Prostate gland (tissue), 2 donors: ENCODE measurements around the gene CD300A. TPM values are rescaled to one million over a fixed set of nuclear protein-coding genes. Genes with fewer than 3 reads are reported as not detected.

Experiments used
- DNase-seq: peaks from one replicate; pipeline ENCODE4 v3.0.0-alpha.2; 2019; ENCODE audit warnings: low spot score
- H3K27ac ChIP-seq, 2 donors: fragments of 200-600 bp; sonication (generic); 2 replicates each; pipeline ENCODE4 v1.5.1; 2017 to 2019
- H3K27me3 ChIP-seq: fragments of 200-600 bp; sonication (generic); replicated peaks from 2 replicates; pipeline ENCODE4 v1.5.1; 2019; ENCODE audit not compliant: insufficient read depth
- H3K36me3 ChIP-seq, 2 donors: fragments of 200-600 bp; sonication (generic); 1 replicate in 1 of 2; 2 replicates in 1 of 2; pipeline versions ENCODE4 v1.5.1 to v1.8.1; 2017 to 2019
- H3K4me1 ChIP-seq: fragments of 200-600 bp; sonication (generic); replicated peaks from 2 replicates; pipeline ENCODE4 v1.5.1; 2019
- H3K4me3 ChIP-seq, 2 donors: fragments of 200-600 bp; sonication (generic); 2 replicates each; pipeline ENCODE4 v1.5.1; 2017 to 2019
- H3K9me3 ChIP-seq: fragments of 200-600 bp; sonication (generic); 2 replicates; pipeline ENCODE4 v1.5.1; 2017
- POLR2A ChIP-seq: fragments of 450-650 bp; IDR thresholded peaks from one replicate; pipeline ENCODE4 v1.6.1; 2016; ENCODE audit warnings: antibody characterized with exemption, mild to moderate bottlenecking
- POLR2AphosphoS5 ChIP-seq: sonication (generic); formaldehyde crosslinking; IDR thresholded peaks from one replicate; pipeline ENCODE4 v1.6.1; 2017; ENCODE audit warnings: antibody characterized with exemption
- WGBS: methylation state at CpG from one replicate; pipeline ENCODE4 v1.1.5; 2018; 5-methylcytosine and 5-hydroxymethylcytosine counted together
- intact Hi-C: fragments of 100-400 bp; cut with DNase I; formaldehyde crosslinking; loops from one replicate; pipeline ENCODE4 v1.14.2; 2022
- total RNA-seq, 2 donors: library from RNA; depleted of rRNA; stranded (reverse); fragments of >200 nt; gene quantifications; one replicate each; pipeline ENCODE4 v1.1.0, GENCODE V29; 2016
- TF ChIP-seq, protein P1 (sequence below), 4 experiments: fragments of 200-600 bp in 2 of 4; fragments of 450-650 bp in 2 of 4; sonication (generic) in 2 of 4; IDR thresholded peaks; 1 replicate in 3 of 4; 2 replicates in 1 of 4; pipeline ENCODE4 v1.5.1; 2016 to 2019; ENCODE audit warnings: antibody characterized with exemption in 4 of 4, mild to moderate bottlenecking in 2 of 4, moderate library complexity in 2 of 4

CD300A gene
- total RNA-seq, 2 donors from 2014 or later: 2.1 to 4.1 TPM

DNA sequence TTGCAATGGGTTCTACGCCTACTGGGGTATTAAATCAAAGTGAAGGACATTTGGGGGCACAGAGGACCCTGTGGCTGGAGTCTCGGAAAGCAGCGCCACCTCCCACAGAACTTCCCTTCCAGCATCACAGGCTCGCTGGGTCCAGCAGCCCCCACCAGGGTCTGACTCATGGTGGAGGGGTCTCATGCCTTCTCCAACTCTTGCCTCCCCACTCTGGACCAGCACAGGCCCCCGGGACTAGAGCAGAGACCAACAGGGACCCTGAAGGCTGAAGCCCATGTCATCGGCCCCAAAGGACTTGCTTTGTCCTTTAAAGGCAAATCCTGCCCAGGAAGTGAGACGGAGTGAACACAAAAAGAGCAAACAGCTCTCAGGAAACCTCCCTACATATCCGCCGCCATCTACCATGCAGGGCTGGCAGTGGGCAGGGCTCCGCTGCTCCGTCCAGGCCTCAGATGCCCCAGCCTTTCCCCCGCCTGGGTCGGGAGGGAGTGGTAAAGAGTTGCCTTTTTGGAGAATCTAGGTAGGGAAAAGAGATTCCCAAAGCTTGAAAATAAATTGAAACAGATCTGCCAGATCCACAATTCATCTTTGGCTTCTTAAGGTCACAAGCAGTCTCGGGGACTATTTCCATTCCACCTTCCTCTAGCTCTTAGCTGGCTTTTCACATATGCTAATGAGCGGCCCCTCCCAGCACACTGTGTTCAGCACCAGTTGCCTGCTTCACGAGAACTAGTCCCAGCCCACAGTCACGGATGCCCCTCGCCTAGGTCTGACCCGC, 36.6 kb upstream of the CD300A start:
- intact Hi-C loops: no loop called here
- Histone ChIP-seq H3K27me3 (no peaks in the 10 kb centered on the region), H3K4me1 (peaks cover 13% of the 10 kb centered on the region), H3K9me3 (no peaks in the 10 kb centered on the region), H3K4me3 (peak overlapping the region; percentile 72 to 81), H3K36me3 (no peaks in the 10 kb centered on the region), H3K27ac (peak overlapping the region; percentile 95 to 98)
- TF ChIP-seq, protein P1, sequence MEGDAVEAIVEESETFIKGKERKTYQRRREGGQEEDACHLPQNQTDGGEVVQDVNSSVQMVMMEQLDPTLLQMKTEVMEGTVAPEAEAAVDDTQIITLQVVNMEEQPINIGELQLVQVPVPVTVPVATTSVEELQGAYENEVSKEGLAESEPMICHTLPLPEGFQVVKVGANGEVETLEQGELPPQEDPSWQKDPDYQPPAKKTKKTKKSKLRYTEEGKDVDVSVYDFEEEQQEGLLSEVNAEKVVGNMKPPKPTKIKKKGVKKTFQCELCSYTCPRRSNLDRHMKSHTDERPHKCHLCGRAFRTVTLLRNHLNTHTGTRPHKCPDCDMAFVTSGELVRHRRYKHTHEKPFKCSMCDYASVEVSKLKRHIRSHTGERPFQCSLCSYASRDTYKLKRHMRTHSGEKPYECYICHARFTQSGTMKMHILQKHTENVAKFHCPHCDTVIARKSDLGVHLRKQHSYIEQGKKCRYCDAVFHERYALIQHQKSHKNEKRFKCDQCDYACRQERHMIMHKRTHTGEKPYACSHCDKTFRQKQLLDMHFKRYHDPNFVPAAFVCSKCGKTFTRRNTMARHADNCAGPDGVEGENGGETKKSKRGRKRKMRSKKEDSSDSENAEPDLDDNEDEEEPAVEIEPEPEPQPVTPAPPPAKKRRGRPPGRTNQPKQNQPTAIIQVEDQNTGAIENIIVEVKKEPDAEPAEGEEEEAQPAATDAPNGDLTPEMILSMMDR (IDR thresholded peaks at IDR 0.05): no peak
- TF ChIP-seq POLR2A: peak; percentile 46
- DNase-seq: peak; percentile 76
- 49% methylated on average over 18 of the region's 19 CpGs for WGBS

DNA sequence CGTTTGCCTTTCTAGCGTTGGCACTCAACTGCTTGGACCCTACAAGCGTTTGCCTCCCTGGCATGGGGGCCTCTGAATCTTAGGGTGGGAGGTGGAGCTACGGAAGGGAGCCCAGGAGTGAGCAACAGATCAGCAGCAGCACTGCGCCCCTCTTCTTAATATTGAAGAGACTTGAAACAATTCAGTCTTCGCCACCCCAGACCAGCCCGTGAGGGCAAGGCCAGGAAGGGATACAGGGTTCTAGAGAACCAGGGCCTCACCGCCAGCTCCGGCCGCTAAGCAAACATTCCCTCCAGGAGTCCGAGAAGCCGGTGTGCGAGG, 36.1 kb upstream of the CD300A start:
- no peak for TF ChIP-seq POLR2AphosphoS5
- peak overlapping the region; percentile 95 to 98 for H3K27ac ChIP-seq
- H3K36me3 ChIP-seq: no peaks in the 10 kb centered on the region
- intact Hi-C loops: no loop called here
- peak overlapping the region; percentile 72 to 81 for H3K4me3 ChIP-seq
- no peaks in the 10 kb centered on the region for H3K27me3 ChIP-seq
- peaks cover 16% of the 10 kb centered on the region for H3K4me1 ChIP-seq
- 10% methylated on average over 13 of the region's 13 CpGs for WGBS
- no peak for DNase-seq
- H3K9me3 ChIP-seq: no peaks in the 10 kb centered on the region

DNA sequence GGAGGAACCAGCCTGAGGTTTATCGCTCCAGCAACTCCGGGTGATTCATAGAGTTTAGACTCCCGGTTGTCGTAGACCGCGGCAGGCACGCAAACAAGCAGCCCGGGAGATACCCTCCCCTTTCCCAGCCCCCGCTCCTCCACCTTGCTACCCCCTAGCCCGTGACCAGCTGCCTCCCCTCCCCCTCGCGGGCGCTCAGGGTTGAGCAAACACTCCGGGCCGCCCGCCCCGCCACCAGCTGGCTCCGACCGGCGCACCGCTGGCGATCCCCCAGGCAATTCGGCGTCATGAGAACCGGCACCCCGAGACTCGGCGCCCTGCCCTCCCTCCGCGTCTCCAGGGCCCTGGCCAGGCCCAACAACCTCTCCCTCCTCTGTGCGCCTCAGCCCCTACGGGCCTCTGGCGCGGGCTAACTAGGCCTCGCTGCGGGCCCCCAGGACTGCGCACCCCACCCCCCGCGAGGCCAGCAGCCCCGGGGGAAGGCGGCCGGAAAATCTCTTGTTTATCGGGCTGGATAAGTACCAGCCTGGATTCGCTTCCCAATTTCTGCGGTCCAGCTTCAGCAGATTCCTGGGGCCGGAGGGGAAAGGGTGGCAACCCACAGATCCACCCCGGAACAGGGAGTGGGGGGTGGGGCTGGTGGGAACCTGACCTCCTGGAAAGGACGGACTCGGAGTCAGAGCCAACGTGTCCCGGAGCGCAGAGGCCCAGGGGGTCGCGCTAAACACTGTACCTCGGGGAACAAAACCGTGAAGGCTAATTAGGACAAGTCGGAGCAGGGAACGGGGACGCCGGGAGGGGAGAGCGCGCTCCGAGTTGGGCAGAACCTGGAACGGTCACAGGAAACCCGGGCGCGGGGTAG, 35.5 kb upstream of the CD300A start:
- Histone ChIP-seq H3K4me3 (peak overlapping the region; percentile 72 to 81), H3K4me1 (peaks cover 22% of the 10 kb centered on the region), H3K9me3 (no peaks in the 10 kb centered on the region), H3K27ac (peak overlapping the region; percentile 95 to 98), H3K27me3 (no peaks in the 10 kb centered on the region), H3K36me3 (no peaks in the 10 kb centered on the region)
- intact Hi-C loops: no loop called here
- under 1% methylated on average over 67 of the region's 67 CpGs for WGBS
- DNase-seq: peak; percentile 92
- TF ChIP-seq POLR2A (peak; percentile 49), POLR2AphosphoS5 (peak; percentile 76)
- TF ChIP-seq, protein P1 (IDR thresholded peaks at IDR 0.05): peak in 1 of 4 experiments; percentile 36

DNA sequence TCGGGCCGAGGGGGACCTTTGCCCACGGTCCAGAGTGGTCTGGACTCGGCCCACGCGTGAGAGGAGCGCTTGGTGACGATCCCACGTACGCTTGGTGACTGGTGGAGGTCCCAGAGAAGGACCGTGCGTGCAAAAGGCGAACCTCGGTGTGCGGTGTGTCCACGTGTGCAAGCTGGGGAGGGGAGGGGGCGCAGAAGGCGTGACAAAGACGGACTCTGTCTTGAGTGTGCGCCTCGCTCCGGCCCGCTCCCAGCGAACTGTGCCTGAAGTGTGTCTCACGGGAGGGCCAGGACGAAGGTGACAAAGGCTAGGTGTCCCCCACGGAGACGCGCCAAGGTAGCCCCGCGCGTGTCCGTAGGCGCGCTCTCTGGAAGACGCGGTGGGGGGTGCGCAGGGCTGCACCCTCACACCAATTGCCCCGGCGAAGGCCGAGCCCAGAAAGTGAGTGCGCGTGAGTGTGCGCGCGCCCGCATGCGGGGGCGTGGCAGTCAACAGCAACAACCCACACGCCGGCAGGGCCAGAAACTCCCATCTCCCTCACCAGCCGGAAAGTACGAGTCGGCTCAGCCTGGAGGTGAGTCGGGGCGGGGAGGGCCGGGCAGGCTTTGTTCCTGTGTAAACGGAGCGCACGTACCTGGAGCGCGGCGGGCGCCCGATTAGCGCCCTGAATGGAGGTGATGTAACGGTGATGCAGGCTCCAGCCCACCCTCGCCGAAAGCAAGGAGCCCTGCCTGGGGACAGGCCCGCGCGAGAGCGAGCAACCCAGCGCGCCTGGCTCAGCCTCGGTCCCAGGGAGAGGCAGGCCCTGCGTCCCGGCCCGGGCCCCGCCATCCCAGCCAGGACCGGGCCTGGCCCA, 34.6 kb upstream of the CD300A start, which contains the start of gene GPRC5C:
TSS of gene GPRC5C (plus strand) at position 521 of the 856 bp plus-strand sequence. CDS start 7,689 bp downstream, outside the sequence.
- H3K36me3 ChIP-seq: no peaks in the 10 kb centered on the region
- intact Hi-C loops: no loop called here
- WGBS: under 1% methylated on average over 68 of the region's 81 CpGs
- H3K27me3 ChIP-seq: no peaks in the 10 kb centered on the region
- H3K27ac ChIP-seq: peak within 1 kb of the TSS; percentile 95 to 98
- DNase-seq: peak; percentile 96
- no peaks in the 10 kb centered on the region for H3K9me3 ChIP-seq
- TF ChIP-seq POLR2A (peak; percentile 97), POLR2AphosphoS5 (peak; percentile 88)
- TF ChIP-seq, protein P1 (IDR thresholded peaks at IDR 0.05): peak in 1 of 4 experiments; percentile 43
- H3K4me3 ChIP-seq: peak within 1 kb of the TSS; percentile 72 to 81
- peaks cover 22% of the 10 kb centered on the region for H3K4me1 ChIP-seq

DNA sequence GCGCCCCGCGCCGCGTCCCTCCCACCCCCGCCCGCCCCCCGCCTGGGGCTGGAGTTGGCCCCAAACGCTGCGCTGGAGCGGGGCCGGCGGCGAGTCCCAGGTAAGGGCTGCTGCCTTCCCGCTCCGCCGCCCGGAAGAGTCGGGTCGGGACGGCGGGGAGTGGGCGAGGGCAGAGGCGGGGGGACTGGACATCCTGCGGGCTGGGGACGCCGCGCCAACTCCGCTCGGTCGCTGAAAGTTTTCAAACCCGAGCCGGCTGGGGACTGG, 34.1 kb upstream of the CD300A start:
- Histone ChIP-seq H3K27me3 (no peaks in the 10 kb centered on the region), H3K9me3 (no peaks in the 10 kb centered on the region), H3K36me3 (no peaks in the 10 kb centered on the region), H3K4me3 (peak overlapping the region; percentile 72 to 81), H3K4me1 (peaks cover 18% of the 10 kb centered on the region), H3K27ac (peak overlapping the region; percentile 95 to 98)
- no peak for DNase-seq
- 0% methylated on average over 9 of the region's 33 CpGs for WGBS
- intact Hi-C loops: no loop called here
- TF ChIP-seq POLR2AphosphoS5: no peak
- no peak for TF ChIP-seq POLR2A
- TF ChIP-seq, protein P1 (IDR thresholded peaks at IDR 0.05): no peak
